D721Med (cell line): ENCODE measurements around the gene IFITM2.
"Not testable (repeated sequence)": the region's sequence is repeated elsewhere in the genome, so short reads cannot be mapped to it uniquely, and the experiment has no call there.

ENCODE experiments used
- DNase-seq: peaks from one replicate; pipeline ENCODE4 v3.0.0; 2011; ENCODE audit warnings: low spot score; ENCODE audit not compliant: insufficient read length
- FAIRE-seq: peaks from 2 replicates; lab custom pipeline; 2011; peaks lifted over from hg19 to GRCh38; lab: Jason Lieb, UNC
- CTCF ChIP-seq: IDR thresholded peaks from 2 replicates; pipeline ENCODE4 v1.5.1; 2012; ENCODE audit warnings: mild to moderate bottlenecking, control low read depth; ENCODE audit not compliant: insufficient read depth; ENCODE audit errors: missing control alignments

The IFITM2 gene

GRCh38 chr11:307766-308708 lies at the start of gene IFITM2:
TSS of gene IFITM2 (plus strand) at chr11:307816. CDS start at chr11:308193, 377 bp downstream.
- DNase-seq, FAIRE-seq: not testable (repeated sequence)

DNA sequence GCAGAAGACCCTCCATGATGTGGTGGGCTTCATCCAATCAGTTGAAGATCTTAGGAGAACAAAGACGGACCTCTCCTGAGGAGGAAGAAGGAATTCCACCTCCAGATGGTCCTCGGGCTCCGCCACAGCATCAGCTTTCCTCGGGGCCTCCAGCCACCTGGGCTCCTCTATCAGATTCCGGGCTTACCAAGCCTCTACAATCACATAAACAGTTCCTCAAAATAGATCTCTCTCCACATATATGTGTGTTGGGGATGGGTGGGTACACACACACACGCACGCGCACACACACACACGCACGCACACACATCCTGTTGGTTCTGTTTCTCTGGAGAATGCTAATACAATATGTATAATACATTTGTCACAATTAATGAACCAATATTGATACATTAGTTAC lies 48.2 kb upstream of the IFITM2 start:
- FAIRE-seq (no peak), DNase-seq (no peak)
- TF ChIP-seq CTCF, result no peak

- FAIRE-seq, result no peak
- DNase-seq, result no peak
- no peak for TF ChIP-seq CTCF
Measured at GRCh38 chr11:261624-262023, 46.0 kb upstream of the IFITM2 start.

GRCh38 chr11:266676-267439 lies 40.8 kb upstream of the IFITM2 start:
- FAIRE-seq (no peak), DNase-seq (no peak)
- no peak for TF ChIP-seq CTCF

DNA sequence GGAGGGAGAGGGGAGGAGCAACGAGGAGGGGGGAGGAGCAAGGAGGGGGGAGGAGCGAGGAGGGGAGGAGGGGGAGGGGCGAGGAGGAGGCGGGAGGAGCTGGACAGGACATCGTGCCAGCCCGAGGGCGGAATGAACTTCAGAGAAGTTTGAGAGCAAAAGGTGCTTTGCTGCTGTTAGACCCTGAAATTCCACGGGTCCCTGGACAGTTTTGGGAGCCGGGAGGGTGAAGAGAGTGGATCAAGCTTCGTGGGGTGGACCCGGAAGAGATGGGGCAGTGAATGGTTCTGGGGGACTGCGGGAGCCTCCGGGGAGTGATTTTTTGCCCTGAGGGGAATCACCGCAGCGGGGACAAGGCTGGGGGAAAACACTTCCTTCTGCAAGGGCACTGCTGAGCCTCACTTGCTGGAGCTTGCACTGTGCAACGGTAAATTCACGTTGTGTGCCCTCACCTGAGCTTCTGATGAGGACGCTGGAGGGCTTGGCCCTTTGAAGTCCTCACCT lies 40.1 kb upstream of the IFITM2 start:
- DNase-seq, result no peak
- no peak for TF ChIP-seq CTCF

DNA sequence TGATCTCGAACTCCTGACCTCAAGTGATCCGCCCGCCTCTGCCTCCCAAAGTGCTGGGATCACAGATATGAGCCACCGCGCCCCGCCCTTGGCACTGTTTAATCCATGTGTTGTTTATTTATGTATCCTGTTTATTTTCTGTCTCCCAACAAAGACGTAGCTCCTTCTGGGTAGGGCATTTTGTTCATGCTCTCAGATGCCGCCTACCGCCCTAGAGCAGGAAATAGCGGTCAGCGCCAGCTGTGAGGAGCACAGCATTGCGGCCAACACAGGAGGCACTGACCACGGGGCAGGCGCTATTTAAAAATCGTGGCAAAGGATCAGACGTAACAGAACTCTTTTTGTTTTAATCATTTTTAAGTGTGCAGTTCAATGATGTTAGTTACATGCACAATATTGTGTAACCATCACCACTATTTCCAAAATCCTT lies 38.9 kb upstream of the IFITM2 start:
- DNase-seq, FAIRE-seq: not testable (repeated sequence)

More for the DNA sequence above, 40.1 kb upstream of the IFITM2 start:
- no peak for FAIRE-seq

DNA sequence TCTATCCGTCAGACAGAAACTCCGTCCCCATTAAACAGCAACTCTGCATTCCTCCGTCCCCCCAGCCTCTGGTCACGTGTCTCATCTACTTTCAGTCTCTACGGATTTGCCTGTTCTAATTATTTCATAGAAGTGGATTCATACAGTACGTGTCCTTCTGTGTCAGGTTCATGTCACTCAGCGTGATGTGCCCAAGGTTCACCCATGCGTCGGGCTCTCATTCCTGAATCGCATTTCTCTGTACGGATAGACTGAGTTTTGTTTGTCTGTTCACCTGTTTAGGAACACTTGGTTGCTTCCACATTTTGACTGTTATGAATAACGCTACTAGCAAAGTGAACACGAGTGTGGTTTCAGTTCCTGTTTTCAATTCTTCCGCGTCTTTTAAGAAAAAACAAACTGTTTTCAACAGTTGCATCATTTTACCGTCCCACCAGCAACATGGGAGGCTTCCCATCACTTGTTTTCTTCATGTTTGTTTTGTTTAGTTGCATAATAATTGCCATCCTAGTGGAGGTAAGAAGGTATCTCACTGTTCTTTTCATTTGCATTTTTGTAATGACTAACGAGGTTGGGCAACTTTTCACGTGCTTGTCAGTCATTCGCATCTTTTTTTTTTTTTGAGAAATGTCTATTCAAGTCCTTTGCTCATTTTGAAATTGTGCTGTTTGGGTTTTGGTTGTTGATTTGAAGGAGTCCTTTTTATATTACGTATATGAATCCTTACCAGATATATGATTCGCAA lies 38.3 kb upstream of the IFITM2 start:
- no peak for TF ChIP-seq CTCF
- FAIRE-seq (no peak), DNase-seq (no peak)
